GM13976 (cell line): Measurements from ENCODE around the gene MPHOSPH10.
"Not testable (repeated sequence)": the region's sequence is repeated elsewhere in the genome, so short reads cannot be mapped to it uniquely, and the experiment has no call there.

Source experiments
- DNase-seq: peaks from one replicate; pipeline ENCODE4 v3.0.0; 2012; ENCODE audit warnings: low spot score
- CTCF ChIP-seq: IDR thresholded peaks from 2 replicates; pipeline ENCODE4 v1.5.1; 2012; ENCODE audit warnings: borderline replicate concordance, mild to moderate bottlenecking; ENCODE audit not compliant: insufficient read depth; ENCODE audit errors: extremely low read depth, missing control alignments, control extremely low read depth
- in situ Hi-C: fragments of 300-500 bp; cut with MboI; formaldehyde crosslinking; loops from one replicate; pipeline ENCODE4 v1.12.0; 2022; ENCODE audit warnings: low sequenced_read_pairs, mixed read lengths, inconsistent platforms; ENCODE audit not compliant: unreplicated experiment

The MPHOSPH10 gene

GRCh38 chr2:71129902-71130151 is 607 bp upstream of the MPHOSPH10 start:
- DNase-seq, result no peak
- no peak for TF ChIP-seq CTCF
- in situ Hi-C loops, result no loop called here

GRCh38 chr2:71130905-71131244 is 441 bp downstream of the MPHOSPH10 start:
- peak; percentile 36 for DNase-seq
- in situ Hi-C loops, result no loop called here
- TF ChIP-seq CTCF, result no peak

GRCh38 chr2:71131387-71132166 is 1.1 kb downstream of the MPHOSPH10 start:
- in situ Hi-C loops, result not testable (repeated sequence)

GRCh38 chr2:71133603-71134002 is 3.2 kb downstream of the MPHOSPH10 start:
- in situ Hi-C loops, result no loop called here
- DNase-seq, result no peak
- TF ChIP-seq CTCF, result no peak

More at GRCh38 chr2:71131387-71132166, 1.1 kb downstream of the MPHOSPH10 start:
- DNase-seq, result not testable (repeated sequence)

- DNase-seq, result no peak
- in situ Hi-C loops, result no loop called here
- TF ChIP-seq CTCF, result no peak
These were observed 5.7 kb downstream of the MPHOSPH10 start for GRCh38 chr2:71136174-71136573.

GRCh38 chr2:71143782-71144181 is 13.3 kb downstream of the MPHOSPH10 start:
- in situ Hi-C loops, result no loop called here
- TF ChIP-seq CTCF, result no peak
- DNase-seq, result no peak

GRCh38 chr2:71148506-71149063 is 18.2 kb downstream of the MPHOSPH10 start:
- in situ Hi-C loops, result no loop called here
- no peak for TF ChIP-seq CTCF
- DNase-seq, result no peak
